Uterus (tissue), 4 donors: ENCODE results near the gene TOR1A. TPM values are rescaled to one million over a fixed set of nuclear protein-coding genes. Genes with fewer than 3 reads are reported as not detected.

Source experiments
- DNase-seq, 2 donors: peaks; one replicate each; pipeline ENCODE4 v3.0.0-alpha.2; 2019 to 2020
- H3K27ac ChIP-seq, 2 donors: fragments of 200-600 bp; sonication (generic); 1 replicate in 1 of 2; 2 replicates in 1 of 2; pipeline ENCODE4 v1.5.1; 2016 to 2018
- H3K27me3 ChIP-seq, 2 donors: fragments of 200-600 bp; sonication (generic); one replicate each; pipeline ENCODE4 v1.5.1; 2018 to 2019; ENCODE audit warnings: control low read depth in 1 of 2
- H3K36me3 ChIP-seq, 2 donors: fragments of 200-600 bp; sonication (generic); one replicate each; pipeline ENCODE4 v1.5.1; 2019; ENCODE audit warnings: control low read depth in 1 of 2
- H3K4me1 ChIP-seq, 2 donors: fragments of 200-600 bp; sonication (generic); one replicate each; pipeline ENCODE4 v1.5.1; 2018 to 2019; ENCODE audit warnings: control low read depth in 1 of 2
- H3K4me3 ChIP-seq, 2 donors: fragments of 200-600 bp; sonication (generic); 1 replicate in 1 of 2; 2 replicates in 1 of 2; pipeline ENCODE4 v1.5.1; 2018 to 2019; ENCODE audit warnings: mild to moderate bottlenecking in 1 of 2
- H3K9me3 ChIP-seq, 2 donors: fragments of 200-600 bp; sonication (generic); one replicate each; pipeline ENCODE4 v1.5.1; 2019; ENCODE audit warnings: control low read depth in 1 of 2
- POLR2A ChIP-seq, 2 donors: fragments of 450-650 bp; IDR thresholded peaks; one replicate each; pipeline ENCODE4 v1.6.1; 2016; ENCODE audit warnings: antibody characterized with exemption in 2 of 2, mild to moderate bottlenecking in 1 of 2, moderate library complexity in 1 of 2
- intact Hi-C: fragments of 100-400 bp; cut with DNase I; formaldehyde crosslinking; loops from one replicate; pipeline ENCODE4 v1.15.1; 2023; ENCODE audit warnings: low total_unique reads
- total RNA-seq, 4 donors: library from RNA; depleted of rRNA in 3 of 4; stranded (reverse); fragments of >200 nt in 3 of 4; gene quantifications; one replicate each; pipeline versions ENCODE4 v1.1.0 to v1.2.4, GENCODE V29; 2014 to 2023
- TF ChIP-seq, protein P1 (sequence below), 4 experiments: fragments of 200-600 bp in 2 of 4; fragments of 450-650 bp in 2 of 4; sonication (generic) in 2 of 4; IDR thresholded peaks; one replicate each; pipeline ENCODE4 v1.5.1; 2016 to 2019; ENCODE audit warnings: antibody characterized with exemption in 4 of 4, mild to moderate bottlenecking in 2 of 4, moderate library complexity in 1 of 4
- donor health status: DM: yes; HTN: yes; CAD: no.

Gene TOR1A
- total RNA-seq, 4 donors from 2014 or later: 13.1 to 40.3 (median 33.0) TPM

DNA sequence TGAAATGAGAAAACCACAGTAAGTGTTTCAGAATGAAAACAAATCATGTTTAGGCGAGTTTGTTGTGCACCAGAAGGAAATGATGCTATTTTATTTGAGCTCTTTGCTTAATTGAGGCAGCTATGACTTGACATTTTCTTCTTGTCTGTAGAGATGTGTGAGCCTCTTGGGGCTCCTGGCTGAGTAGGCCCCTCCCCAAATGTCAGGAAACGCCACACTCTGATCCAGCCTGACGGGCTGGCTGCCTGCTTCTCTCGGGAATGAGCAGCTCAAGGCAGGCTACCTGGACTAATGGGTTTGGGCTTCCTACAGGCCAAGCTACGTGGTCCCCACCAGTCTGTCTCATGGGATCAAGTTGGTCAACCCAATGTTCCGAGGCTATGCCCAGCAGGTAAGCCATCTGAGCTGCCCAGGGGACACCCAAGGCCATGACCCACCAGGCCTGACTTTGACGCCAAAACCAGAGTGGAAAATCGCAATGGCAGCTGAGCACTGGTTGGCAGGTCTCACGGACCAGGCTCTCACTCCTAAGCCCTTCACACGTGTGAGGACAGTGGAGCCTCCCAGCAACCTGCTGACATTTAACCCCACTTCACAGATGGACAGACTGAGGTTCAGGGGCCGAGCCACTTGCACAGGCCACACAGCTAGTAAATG is 41.2 kb upstream of the TOR1A start:
- no peak overlapping the region for H3K4me3 ChIP-seq
- no peaks in the 10 kb centered on the region for H3K4me1 ChIP-seq
- TF ChIP-seq, protein P1, sequence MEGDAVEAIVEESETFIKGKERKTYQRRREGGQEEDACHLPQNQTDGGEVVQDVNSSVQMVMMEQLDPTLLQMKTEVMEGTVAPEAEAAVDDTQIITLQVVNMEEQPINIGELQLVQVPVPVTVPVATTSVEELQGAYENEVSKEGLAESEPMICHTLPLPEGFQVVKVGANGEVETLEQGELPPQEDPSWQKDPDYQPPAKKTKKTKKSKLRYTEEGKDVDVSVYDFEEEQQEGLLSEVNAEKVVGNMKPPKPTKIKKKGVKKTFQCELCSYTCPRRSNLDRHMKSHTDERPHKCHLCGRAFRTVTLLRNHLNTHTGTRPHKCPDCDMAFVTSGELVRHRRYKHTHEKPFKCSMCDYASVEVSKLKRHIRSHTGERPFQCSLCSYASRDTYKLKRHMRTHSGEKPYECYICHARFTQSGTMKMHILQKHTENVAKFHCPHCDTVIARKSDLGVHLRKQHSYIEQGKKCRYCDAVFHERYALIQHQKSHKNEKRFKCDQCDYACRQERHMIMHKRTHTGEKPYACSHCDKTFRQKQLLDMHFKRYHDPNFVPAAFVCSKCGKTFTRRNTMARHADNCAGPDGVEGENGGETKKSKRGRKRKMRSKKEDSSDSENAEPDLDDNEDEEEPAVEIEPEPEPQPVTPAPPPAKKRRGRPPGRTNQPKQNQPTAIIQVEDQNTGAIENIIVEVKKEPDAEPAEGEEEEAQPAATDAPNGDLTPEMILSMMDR (IDR thresholded peaks at IDR 0.05): no peak
- no peak for TF ChIP-seq POLR2A (IDR thresholded peaks at IDR 0.05)
- H3K9me3 ChIP-seq: no peaks in the 10 kb centered on the region
- H3K36me3 ChIP-seq: no peaks in the 10 kb centered on the region
- no peaks in the 10 kb centered on the region for H3K27me3 ChIP-seq
- intact Hi-C loops: no loop called here
- no peak for DNase-seq
- H3K27ac ChIP-seq: no peak overlapping the region

DNA sequence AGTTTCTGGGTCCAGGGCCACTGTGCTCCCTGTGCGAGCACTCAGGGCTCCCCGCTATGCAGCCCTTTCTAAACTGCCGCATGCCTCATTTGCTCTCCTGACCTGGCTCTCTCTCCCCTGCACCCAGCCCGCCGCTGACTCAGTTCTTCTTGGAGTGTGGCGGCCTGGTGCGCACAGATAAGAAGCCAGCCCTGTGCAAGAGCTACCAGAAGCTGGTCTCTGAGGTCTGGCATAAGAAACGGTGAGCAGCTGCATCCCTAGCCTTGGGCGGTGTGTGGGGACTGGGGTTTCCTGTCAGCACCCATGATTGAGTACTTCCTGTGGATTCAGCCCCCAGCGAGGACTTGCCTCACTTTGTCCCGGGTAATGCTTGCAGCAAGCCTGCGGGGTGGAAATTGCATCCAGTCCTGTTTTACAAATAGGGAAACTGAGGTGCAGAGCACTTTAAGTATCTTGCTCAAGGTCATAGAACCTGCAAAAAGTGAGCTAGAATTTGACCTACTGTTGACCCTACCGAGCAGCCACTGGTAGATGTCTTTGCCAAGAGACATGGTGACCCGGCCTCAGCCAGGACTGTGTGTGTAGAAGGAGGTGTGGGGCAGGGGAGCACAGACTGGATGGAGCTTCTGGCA is 39.2 kb upstream of the TOR1A start:
- Histone ChIP-seq H3K27ac (no peak overlapping the region), H3K27me3 (no peaks in the 10 kb centered on the region), H3K4me1 (no peaks in the 10 kb centered on the region), H3K9me3 (no peaks in the 10 kb centered on the region), H3K36me3 (no peaks in the 10 kb centered on the region), H3K4me3 (no peak overlapping the region)
- no peak for TF ChIP-seq POLR2A (IDR thresholded peaks at IDR 0.05)
- TF ChIP-seq, protein P1 (IDR thresholded peaks at IDR 0.05): no peak
- intact Hi-C loops: no loop called here
- no peak for DNase-seq

DNA sequence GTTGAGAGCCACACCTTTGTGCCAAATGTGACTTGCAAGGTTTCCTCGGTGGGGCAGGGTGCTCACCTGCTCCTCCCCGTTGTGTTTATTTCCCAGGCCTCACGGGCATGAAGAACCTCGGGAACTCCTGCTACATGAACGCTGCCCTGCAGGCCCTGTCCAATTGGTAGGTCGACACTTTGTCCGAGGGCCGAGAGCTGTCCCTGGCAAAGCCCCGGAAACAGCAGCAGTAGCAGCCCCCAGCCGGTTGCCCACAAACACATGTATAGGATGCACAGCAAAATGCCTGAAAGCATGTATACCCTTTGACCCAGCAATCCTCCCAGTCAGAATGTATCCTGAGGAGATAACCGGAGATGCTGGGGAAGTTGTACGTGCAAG is 37.5 kb upstream of the TOR1A start:
- Histone ChIP-seq H3K9me3 (no peaks in the 10 kb centered on the region), H3K27me3 (no peaks in the 10 kb centered on the region), H3K36me3 (no peaks in the 10 kb centered on the region), H3K4me3 (no peak overlapping the region), H3K27ac (no peak overlapping the region), H3K4me1 (no peaks in the 10 kb centered on the region)
- DNase-seq: no peak
- intact Hi-C loops: no loop called here
- TF ChIP-seq POLR2A (IDR thresholded peaks at IDR 0.05): no peak
- TF ChIP-seq, protein P1 (IDR thresholded peaks at IDR 0.05): no peak

DNA sequence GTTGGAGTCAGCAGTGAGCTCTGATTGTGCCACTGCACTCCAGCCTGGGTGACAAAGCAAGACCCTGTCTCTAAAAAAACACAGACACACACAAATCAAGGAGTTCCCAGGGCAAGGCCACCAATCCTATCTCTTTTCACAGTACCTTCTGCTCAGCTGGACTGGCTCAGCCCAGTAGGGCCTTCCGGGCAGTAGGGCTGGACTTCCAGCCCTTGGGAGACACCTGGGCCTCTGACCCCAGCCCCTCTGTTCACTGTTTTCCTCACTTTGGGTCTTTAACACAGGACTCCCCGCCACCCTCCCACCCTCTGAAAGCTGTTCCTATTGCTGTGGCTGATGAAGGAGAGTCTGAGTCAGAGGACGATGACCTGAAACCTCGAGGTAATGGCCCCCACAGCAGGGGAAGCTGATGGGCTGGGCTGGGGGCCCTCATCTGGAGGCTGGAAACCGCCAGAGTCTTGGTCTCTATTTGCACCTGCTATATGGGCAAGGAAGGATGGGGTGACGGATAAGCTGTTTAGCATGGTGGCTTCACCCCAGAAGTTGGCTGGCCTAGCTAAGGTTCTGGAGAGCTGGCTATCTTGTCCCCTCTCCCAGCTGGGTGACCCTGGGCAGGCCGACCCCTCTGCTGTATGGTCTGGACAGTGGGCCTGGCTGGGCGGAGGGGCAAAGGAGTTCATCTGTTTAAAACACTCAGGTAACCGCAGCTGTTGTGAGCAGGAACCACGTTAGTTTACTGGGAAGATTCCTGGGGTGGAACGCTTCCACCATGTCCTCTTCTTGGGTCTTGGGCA is 36.9 kb upstream of the TOR1A start:
- no peaks in the 10 kb centered on the region for H3K36me3 ChIP-seq
- no peaks in the 10 kb centered on the region for H3K4me1 ChIP-seq
- H3K4me3 ChIP-seq: no peak overlapping the region
- no peak for DNase-seq
- intact Hi-C loops: no loop called here
- no peak overlapping the region for H3K27ac ChIP-seq
- no peaks in the 10 kb centered on the region for H3K27me3 ChIP-seq
- H3K9me3 ChIP-seq: no peaks in the 10 kb centered on the region
- TF ChIP-seq POLR2A (IDR thresholded peaks at IDR 0.05): no peak
- TF ChIP-seq, protein P1 (IDR thresholded peaks at IDR 0.05): no peak
